ENCODE results near the gene LZTR1.

LZTR1 gene

GRCh38 chr22:20951151-20951931 lies 30.8 kb upstream of the LZTR1 start:
- Histone ChIP-seq H3K4me1 (ENCODE audit: control insufficient read depth in 2 of 2, insufficient read depth in 2 of 2, low read length in 2 of 2) (peaks cover 47 to 69% of the 10 kb centered on the region in 2 donors), H3K4me3 (ENCODE audit: low read length in 2 of 2) (peak overlapping the region in 1 of 2 donors; percentile 49), H3K9me3 (ENCODE audit: control insufficient read depth in 2 of 2, low read length in 2 of 2) (no peaks in the 10 kb centered on the region), H3K27me3 (ENCODE audit: control insufficient read depth in 2 of 2, insufficient read depth in 2 of 2, low read length in 2 of 2) (no peaks in the 10 kb centered on the region), H3K9ac (ENCODE audit: low read depth in 1 of 2, low read length in 2 of 2) (peak overlapping the region; percentile 20 to 34), H3K27ac (ENCODE audit: low read depth in 2 of 2, low read length in 2 of 2) (peak overlapping the region; percentile 87 to 92), H3K36me3 (ENCODE audit: control insufficient read depth in 2 of 2, insufficient read depth in 2 of 2, low read length in 2 of 2) (peaks cover 36 to 40% of the 10 kb centered on the region in 2 donors)

GRCh38 chr22:20951932-20952380 lies 30.1 kb upstream of the LZTR1 start:
- Histone ChIP-seq H3K36me3 (ENCODE audit: control insufficient read depth in 2 of 2, insufficient read depth in 2 of 2, low read length in 2 of 2) (peaks cover 36 to 38% of the 10 kb centered on the region in 2 donors), H3K27ac (ENCODE audit: low read depth in 2 of 2, low read length in 2 of 2) (peak overlapping the region; percentile 87 to 92), H3K9ac (ENCODE audit: low read depth in 1 of 2, low read length in 2 of 2) (peak overlapping the region; percentile 34 to 52), H3K27me3 (ENCODE audit: control insufficient read depth in 2 of 2, insufficient read depth in 2 of 2, low read length in 2 of 2) (no peaks in the 10 kb centered on the region), H3K4me3 (ENCODE audit: low read length in 2 of 2) (peak overlapping the region; percentile 16 to 17), H3K4me1 (ENCODE audit: control insufficient read depth in 2 of 2, insufficient read depth in 2 of 2, low read length in 2 of 2) (peaks cover 45 to 69% of the 10 kb centered on the region in 2 donors), H3K9me3 (ENCODE audit: control insufficient read depth in 2 of 2, low read length in 2 of 2) (no peaks in the 10 kb centered on the region)

GRCh38 chr22:20952544-20953341 lies 29.4 kb upstream of the LZTR1 start:
- Histone ChIP-seq H3K4me3 (ENCODE audit: low read length in 2 of 2) (peak overlapping the region in 1 of 2 donors; percentile 34), H3K9ac (ENCODE audit: low read depth in 1 of 2, low read length in 2 of 2) (peak overlapping the region; percentile 44 to 52), H3K27me3 (ENCODE audit: control insufficient read depth in 2 of 2, insufficient read depth in 2 of 2, low read length in 2 of 2) (no peaks in the 10 kb centered on the region), H3K36me3 (ENCODE audit: control insufficient read depth in 2 of 2, insufficient read depth in 2 of 2, low read length in 2 of 2) (peaks cover 36 to 38% of the 10 kb centered on the region in 2 donors), H3K9me3 (ENCODE audit: control insufficient read depth in 2 of 2, low read length in 2 of 2) (no peaks in the 10 kb centered on the region), H3K27ac (ENCODE audit: low read depth in 2 of 2, low read length in 2 of 2) (peak overlapping the region; percentile 87 to 92), H3K4me1 (ENCODE audit: control insufficient read depth in 2 of 2, insufficient read depth in 2 of 2, low read length in 2 of 2) (peaks cover 45 to 69% of the 10 kb centered on the region in 2 donors)

GRCh38 chr22:20953342-20953608 lies 28.8 kb upstream of the LZTR1 start:
- peak overlapping the region; percentile 87 to 92 for H3K27ac ChIP-seq (ENCODE audit: low read depth in 2 of 2, low read length in 2 of 2)
- peaks cover 47 to 70% of the 10 kb centered on the region in 2 donors for H3K4me1 ChIP-seq (ENCODE audit: control insufficient read depth in 2 of 2, insufficient read depth in 2 of 2, low read length in 2 of 2)
- H3K9me3 ChIP-seq (ENCODE audit: control insufficient read depth in 2 of 2, low read length in 2 of 2) = no peaks in the 10 kb centered on the region
- peaks cover 36 to 38% of the 10 kb centered on the region in 2 donors for H3K36me3 ChIP-seq (ENCODE audit: control insufficient read depth in 2 of 2, insufficient read depth in 2 of 2, low read length in 2 of 2)
- peak overlapping the region in 1 of 2 donors; percentile 44 for H3K9ac ChIP-seq (ENCODE audit: low read depth in 1 of 2, low read length in 2 of 2)
- peak overlapping the region; percentile 34 to 38 for H3K4me3 ChIP-seq (ENCODE audit: low read length in 2 of 2)
- H3K27me3 ChIP-seq (ENCODE audit: control insufficient read depth in 2 of 2, insufficient read depth in 2 of 2, low read length in 2 of 2) = no peaks in the 10 kb centered on the region

GRCh38 chr22:20953668-20954500 lies 28.2 kb upstream of the LZTR1 start:
- Histone ChIP-seq H3K9me3 (ENCODE audit: control insufficient read depth in 2 of 2, low read length in 2 of 2) (no peaks in the 10 kb centered on the region), H3K4me1 (ENCODE audit: control insufficient read depth in 2 of 2, insufficient read depth in 2 of 2, low read length in 2 of 2) (peaks cover 48 to 67% of the 10 kb centered on the region in 2 donors), H3K27me3 (ENCODE audit: control insufficient read depth in 2 of 2, insufficient read depth in 2 of 2, low read length in 2 of 2) (no peaks in the 10 kb centered on the region), H3K36me3 (ENCODE audit: control insufficient read depth in 2 of 2, insufficient read depth in 2 of 2, low read length in 2 of 2) (peaks cover 36 to 38% of the 10 kb centered on the region in 2 donors), H3K9ac (ENCODE audit: low read depth in 1 of 2, low read length in 2 of 2) (peak overlapping the region in 1 of 2 donors; percentile 44), H3K27ac (ENCODE audit: low read depth in 2 of 2, low read length in 2 of 2) (peak overlapping the region; percentile 87 to 92), H3K4me3 (ENCODE audit: low read length in 2 of 2) (peak overlapping the region; percentile 34 to 38)

GRCh38 chr22:20955548-20955947 lies 26.5 kb upstream of the LZTR1 start:
- Histone ChIP-seq H3K9ac (ENCODE audit: low read depth in 1 of 2, low read length in 2 of 2) (peak overlapping the region in 1 of 2 donors; percentile 97), H3K4me1 (ENCODE audit: control insufficient read depth in 2 of 2, insufficient read depth in 2 of 2, low read length in 2 of 2) (peaks cover 42 to 56% of the 10 kb centered on the region in 2 donors), H3K9me3 (ENCODE audit: control insufficient read depth in 2 of 2, low read length in 2 of 2) (no peaks in the 10 kb centered on the region), H3K27ac (ENCODE audit: low read depth in 2 of 2, low read length in 2 of 2) (peak overlapping the region; percentile 96 to 99), H3K4me3 (ENCODE audit: low read length in 2 of 2) (peak overlapping the region; percentile 86 to 98), H3K27me3 (ENCODE audit: control insufficient read depth in 2 of 2, insufficient read depth in 2 of 2, low read length in 2 of 2) (no peaks in the 10 kb centered on the region), H3K36me3 (ENCODE audit: control insufficient read depth in 2 of 2, insufficient read depth in 2 of 2, low read length in 2 of 2) (peaks cover 25 to 28% of the 10 kb centered on the region in 2 donors)

- peak overlapping the region; percentile 95 to 97 for H3K9ac ChIP-seq (ENCODE audit: low read depth in 1 of 2, low read length in 2 of 2)
- peak overlapping the region; percentile 96 to 99 for H3K27ac ChIP-seq (ENCODE audit: low read depth in 2 of 2, low read length in 2 of 2)
- H3K36me3 ChIP-seq (ENCODE audit: control insufficient read depth in 2 of 2, insufficient read depth in 2 of 2, low read length in 2 of 2) = peaks cover 16 to 18% of the 10 kb centered on the region in 2 donors
- H3K4me3 ChIP-seq (ENCODE audit: low read length in 2 of 2) = peak overlapping the region; percentile 86 to 98
- no peaks in the 10 kb centered on the region for H3K27me3 ChIP-seq (ENCODE audit: control insufficient read depth in 2 of 2, insufficient read depth in 2 of 2, low read length in 2 of 2)
- peaks cover 35 to 47% of the 10 kb centered on the region in 2 donors for H3K4me1 ChIP-seq (ENCODE audit: control insufficient read depth in 2 of 2, insufficient read depth in 2 of 2, low read length in 2 of 2)
- no peaks in the 10 kb centered on the region for H3K9me3 ChIP-seq (ENCODE audit: control insufficient read depth in 2 of 2, low read length in 2 of 2)
These were observed 25.6 kb upstream of the LZTR1 start for GRCh38 chr22:20956258-20957101.

DNA sequence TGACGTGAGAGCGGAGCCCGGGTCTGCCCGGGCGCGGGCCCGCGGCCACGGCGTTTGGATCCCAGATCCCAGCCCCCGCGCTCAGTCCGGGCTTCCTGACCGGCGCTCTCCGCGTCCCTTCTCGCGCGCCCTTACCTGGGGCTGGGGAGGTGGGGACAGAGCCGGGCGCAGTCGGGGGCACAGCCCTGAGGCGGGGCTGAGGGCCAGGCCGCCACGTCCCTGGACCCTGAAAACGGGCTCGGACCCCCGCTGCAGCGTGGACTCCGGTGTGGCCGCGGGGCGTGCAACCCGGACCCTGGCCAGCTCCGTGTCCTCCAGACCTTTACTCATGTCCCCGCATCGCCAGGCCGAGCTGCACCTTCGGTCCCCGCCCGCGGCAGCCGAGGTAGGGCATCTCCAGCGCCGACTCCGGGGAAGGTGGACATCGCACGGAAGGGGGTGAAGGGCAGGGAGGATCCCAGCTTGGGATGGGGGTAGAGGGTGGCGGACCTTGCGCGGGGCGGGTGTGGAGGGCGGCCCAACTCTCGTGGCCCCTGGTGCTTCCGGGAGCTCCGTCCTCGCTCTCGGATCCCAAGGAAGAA lies 24.9 kb upstream of the LZTR1 start:
- H3K9ac ChIP-seq (ENCODE audit: low read depth in 1 of 2, low read length in 2 of 2) = peak overlapping the region; percentile 95 to 97
- H3K9me3 ChIP-seq (ENCODE audit: control insufficient read depth in 2 of 2, low read length in 2 of 2) = no peaks in the 10 kb centered on the region
- peak overlapping the region; percentile 96 to 99 for H3K27ac ChIP-seq (ENCODE audit: low read depth in 2 of 2, low read length in 2 of 2)
- peaks cover 31 to 44% of the 10 kb centered on the region in 2 donors for H3K4me1 ChIP-seq (ENCODE audit: control insufficient read depth in 2 of 2, insufficient read depth in 2 of 2, low read length in 2 of 2)
- H3K36me3 ChIP-seq (ENCODE audit: control insufficient read depth in 2 of 2, insufficient read depth in 2 of 2, low read length in 2 of 2) = peaks cover 10 to 13% of the 10 kb centered on the region in 2 donors
- H3K4me3 ChIP-seq (ENCODE audit: low read length in 2 of 2) = peak overlapping the region; percentile 86 to 98
- H3K27me3 ChIP-seq (ENCODE audit: control insufficient read depth in 2 of 2, insufficient read depth in 2 of 2, low read length in 2 of 2) = no peaks in the 10 kb centered on the region

All from mucosa of rectum (tissue), 2 donors.